Vagina (tissue), 2 donors: ENCODE data around the gene CARHSP1. TPM values are rescaled to one million over a fixed set of nuclear protein-coding genes. Genes with fewer than 3 reads are reported as not detected.
A peak's percentile ranks its signal among the peaks of the same experiment; 100 is the strongest.
"Not testable (repeated sequence)": the region's sequence is repeated elsewhere in the genome, so short reads cannot be mapped to it uniquely, and the experiment has no call there.

ENCODE experiments used
- DNase-seq, 2 donors: peaks; one replicate each; pipeline ENCODE4 v3.0.0-alpha.2; 2017; ENCODE audit errors: extremely low spot score in 2 of 2
- H3K27ac ChIP-seq: fragments of 200-600 bp; sonication (generic); one replicate; pipeline ENCODE4 v1.5.1; 2019
- H3K27me3 ChIP-seq: fragments of 200-600 bp; sonication (generic); one replicate; pipeline ENCODE4 v1.5.1; 2019
- H3K36me3 ChIP-seq, 2 donors: fragments of 200-600 bp; sonication (generic); one replicate each; pipeline ENCODE4 v1.5.1; 2017 to 2019
- H3K4me1 ChIP-seq: fragments of 200-600 bp; sonication (generic); one replicate; pipeline ENCODE4 v1.5.1; 2019
- H3K4me3 ChIP-seq, 2 donors: fragments of 200-600 bp; sonication (generic); 1 replicate in 1 of 2; 2 replicates in 1 of 2; pipeline ENCODE4 v1.5.1; 2016 to 2019
- H3K9me3 ChIP-seq: fragments of 200-600 bp; sonication (generic); one replicate; pipeline ENCODE4 v1.5.1; 2019
- POLR2A ChIP-seq, 2 donors: fragments of 450-650 bp; IDR thresholded peaks; one replicate each; pipeline ENCODE4 v1.6.1; 2017; ENCODE audit warnings: antibody characterized with exemption in 2 of 2, mild to moderate bottlenecking in 2 of 2, moderate library complexity in 2 of 2
- POLR2AphosphoS5 ChIP-seq, 2 donors: sonication (generic); formaldehyde crosslinking; IDR thresholded peaks; one replicate each; pipeline ENCODE4 v1.9.0; 2017; ENCODE audit warnings: antibody characterized with exemption in 2 of 2, mild to moderate bottlenecking in 2 of 2, low read depth in 1 of 2; ENCODE audit not compliant: insufficient read depth in 1 of 2
- intact Hi-C: fragments of 100-400 bp; cut with DNase I; formaldehyde crosslinking; loops from one replicate; pipeline ENCODE4 v1.15.1; 2023
- total RNA-seq: library from RNA; depleted of rRNA; stranded (reverse); fragments of >200 nt; gene quantifications from one replicate; pipeline ENCODE4 v1.2.3, GENCODE V29; 2016
- TF ChIP-seq, protein P1 (sequence below), 3 experiments: fragments of 450-650 bp in 2 of 3; fragments of 200-600 bp in 1 of 3; sonication (generic) in 1 of 3; IDR thresholded peaks; one replicate each; pipeline ENCODE4 v1.5.1; 2017 to 2019; ENCODE audit warnings: antibody characterized with exemption in 3 of 3, mild to moderate bottlenecking in 2 of 3, moderate library complexity in 2 of 3

CARHSP1 gene
- total RNA-seq, 1 donor from 2014 or later, result 125 TPM

DNA sequence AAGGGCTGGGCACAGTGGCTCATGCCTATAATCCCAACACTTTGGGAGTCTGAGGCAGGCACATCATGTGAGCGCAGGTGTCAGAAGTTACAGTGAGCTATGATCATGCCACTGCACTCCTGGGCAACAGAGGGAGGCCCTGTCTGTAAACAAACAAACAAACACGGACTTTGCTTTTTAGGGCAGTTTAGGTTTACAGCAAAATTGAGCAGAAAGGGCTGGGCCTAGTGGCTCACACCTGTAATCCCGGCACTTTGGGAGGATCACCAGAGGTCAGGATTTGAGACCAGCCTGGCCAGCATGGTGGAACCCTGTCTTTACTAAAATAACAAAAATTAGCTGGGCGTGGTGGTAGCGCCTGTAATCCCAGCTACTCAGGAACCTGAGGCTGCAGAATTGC is 3.3 kb upstream of the CARHSP1 start:
- Histone ChIP-seq H3K27ac (no peak overlapping the region), H3K36me3 (no peaks in the 10 kb centered on the region)

DNA sequence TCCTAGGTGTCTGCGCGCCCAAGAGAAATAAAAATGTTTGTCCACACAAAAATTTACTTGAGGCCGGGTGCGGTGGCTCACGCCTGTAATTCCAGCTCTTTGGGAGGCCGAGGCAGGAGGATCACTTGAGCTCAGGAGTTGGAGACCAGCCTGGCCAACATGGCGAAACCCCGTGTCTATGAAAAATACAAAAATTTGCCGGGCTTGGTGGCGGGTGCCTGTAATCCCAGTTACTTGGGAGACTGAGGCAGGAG is 1.1 kb upstream of the CARHSP1 start:
- H3K27ac ChIP-seq, H3K27me3 ChIP-seq, H3K4me3 ChIP-seq, H3K9me3 ChIP-seq, DNase-seq, H3K36me3 ChIP-seq: not testable (repeated sequence)
- intact Hi-C loops, result loop anchor here (2.0 kb wide), 1 partner anchor 73 kb away; the partner anchor contains the start of genes PMM2 and TMEM186
- H3K4me1 ChIP-seq, result peaks cover 38% of the 10 kb centered on the region

More for the DNA sequence above, 3.3 kb upstream of the CARHSP1 start:
- no peak overlapping the region for H3K4me3 ChIP-seq
- H3K9me3 ChIP-seq, result no peaks in the 10 kb centered on the region
- peaks cover 16% of the 10 kb centered on the region for H3K4me1 ChIP-seq
- intact Hi-C loops, result no loop called here
- no peaks in the 10 kb centered on the region for H3K27me3 ChIP-seq
- no peak for DNase-seq
- no peak for TF ChIP-seq POLR2AphosphoS5 (IDR thresholded peaks at IDR 0.05; ENCODE audit: insufficient read depth in 1 of 2, low read depth in 1 of 2)

DNA sequence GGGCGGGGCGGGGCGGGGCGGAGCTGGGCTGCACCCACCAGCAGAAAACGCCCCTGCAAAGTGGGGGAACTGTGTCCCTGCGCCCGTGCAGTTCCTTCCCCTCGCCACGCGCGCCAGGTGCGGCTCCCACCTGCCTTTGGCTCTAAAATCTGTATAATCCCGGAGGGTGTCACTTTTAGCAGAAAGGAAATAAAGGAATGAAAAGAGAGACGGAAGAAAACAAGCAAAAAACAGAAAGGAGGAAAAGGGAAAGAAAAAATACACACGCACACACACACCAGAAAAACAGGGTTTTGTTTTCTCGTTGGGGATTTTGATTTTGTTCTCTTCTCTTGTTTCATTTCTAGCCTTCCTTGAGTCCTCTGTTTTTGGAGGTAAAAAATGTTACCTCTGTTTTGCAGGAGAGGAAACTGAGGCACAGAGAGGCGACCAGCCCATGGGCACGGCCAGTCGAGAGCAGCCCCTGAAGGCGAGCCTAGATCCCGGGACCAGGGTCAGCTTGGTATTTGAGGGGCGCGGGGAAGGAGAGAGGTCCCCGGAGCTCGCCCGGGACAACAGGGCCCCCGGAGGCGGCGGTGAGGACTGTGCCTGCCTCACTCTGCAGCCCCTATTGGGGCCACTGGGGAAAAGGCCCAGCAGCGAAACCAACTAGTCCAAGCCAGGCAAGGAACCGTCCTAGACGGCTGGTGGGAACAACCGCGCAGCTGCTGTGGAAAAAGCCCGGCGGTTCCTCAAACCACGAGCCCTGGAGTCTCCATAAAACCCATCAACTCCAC is 594 bp upstream of the CARHSP1 start:
- no peak for DNase-seq
- H3K27ac ChIP-seq, result peak overlapping the region; percentile 86
- no peaks in the 10 kb centered on the region for H3K27me3 ChIP-seq
- peak overlapping the region; percentile 63 to 64 for H3K4me3 ChIP-seq
- intact Hi-C loops, result loop anchor here (2.0 kb wide), 1 partner anchor 73 kb away; the partner anchor contains the start of genes PMM2 and TMEM186
- no peaks in the 10 kb centered on the region for H3K36me3 ChIP-seq
- TF ChIP-seq, protein P1, sequence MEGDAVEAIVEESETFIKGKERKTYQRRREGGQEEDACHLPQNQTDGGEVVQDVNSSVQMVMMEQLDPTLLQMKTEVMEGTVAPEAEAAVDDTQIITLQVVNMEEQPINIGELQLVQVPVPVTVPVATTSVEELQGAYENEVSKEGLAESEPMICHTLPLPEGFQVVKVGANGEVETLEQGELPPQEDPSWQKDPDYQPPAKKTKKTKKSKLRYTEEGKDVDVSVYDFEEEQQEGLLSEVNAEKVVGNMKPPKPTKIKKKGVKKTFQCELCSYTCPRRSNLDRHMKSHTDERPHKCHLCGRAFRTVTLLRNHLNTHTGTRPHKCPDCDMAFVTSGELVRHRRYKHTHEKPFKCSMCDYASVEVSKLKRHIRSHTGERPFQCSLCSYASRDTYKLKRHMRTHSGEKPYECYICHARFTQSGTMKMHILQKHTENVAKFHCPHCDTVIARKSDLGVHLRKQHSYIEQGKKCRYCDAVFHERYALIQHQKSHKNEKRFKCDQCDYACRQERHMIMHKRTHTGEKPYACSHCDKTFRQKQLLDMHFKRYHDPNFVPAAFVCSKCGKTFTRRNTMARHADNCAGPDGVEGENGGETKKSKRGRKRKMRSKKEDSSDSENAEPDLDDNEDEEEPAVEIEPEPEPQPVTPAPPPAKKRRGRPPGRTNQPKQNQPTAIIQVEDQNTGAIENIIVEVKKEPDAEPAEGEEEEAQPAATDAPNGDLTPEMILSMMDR (IDR thresholded peaks at IDR 0.05), result no peak
- TF ChIP-seq POLR2AphosphoS5 (IDR thresholded peaks at IDR 0.05; ENCODE audit: insufficient read depth in 1 of 2, low read depth in 1 of 2) (no peak), POLR2A (IDR thresholded peaks at IDR 0.05) (no peak)
- H3K9me3 ChIP-seq, result no peaks in the 10 kb centered on the region
- H3K4me1 ChIP-seq, result peaks cover 43% of the 10 kb centered on the region

DNA sequence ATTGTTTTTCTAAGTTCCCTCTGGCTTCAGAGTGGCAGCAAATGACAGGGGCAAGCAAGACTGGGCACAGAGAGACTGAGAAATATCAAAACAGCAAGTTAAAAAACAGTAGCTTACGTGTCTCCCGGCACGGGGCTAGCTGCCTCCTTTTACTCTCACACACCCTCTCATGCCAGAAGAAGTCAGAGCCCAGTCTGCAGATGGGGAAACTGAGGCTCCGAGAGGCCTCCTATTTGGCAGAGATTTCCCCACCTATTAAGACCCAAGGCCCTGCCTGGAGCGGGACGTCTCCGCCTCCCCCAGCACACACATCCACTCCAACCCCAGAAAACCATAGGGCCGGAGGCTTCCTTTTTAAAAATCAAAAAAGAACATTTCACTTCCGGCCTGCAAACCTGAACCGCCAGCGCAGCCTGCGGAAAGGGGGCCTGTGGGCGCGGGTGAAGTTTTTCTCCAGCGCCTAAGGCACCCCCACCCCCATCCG is 832 bp downstream of the CARHSP1 start:
- intact Hi-C loops, result loop anchor here (2.0 kb wide), 1 partner anchor 71 kb away; the partner anchor contains the start of genes PMM2 and TMEM186
- no peak for DNase-seq
- no peaks in the 10 kb centered on the region for H3K27me3 ChIP-seq
- H3K27ac ChIP-seq, result peak overlapping the region; percentile 86
- TF ChIP-seq POLR2A (IDR thresholded peaks at IDR 0.05), result no peak
- TF ChIP-seq, protein P1 (IDR thresholded peaks at IDR 0.05), result no peak
- no peak for TF ChIP-seq POLR2AphosphoS5 (IDR thresholded peaks at IDR 0.05; ENCODE audit: insufficient read depth in 1 of 2, low read depth in 1 of 2)
- no peaks in the 10 kb centered on the region for H3K9me3 ChIP-seq
- H3K36me3 ChIP-seq, result no peaks in the 10 kb centered on the region
- H3K4me3 ChIP-seq, result peak overlapping the region; percentile 63 to 64
- peaks cover 57% of the 10 kb centered on the region for H3K4me1 ChIP-seq

DNA sequence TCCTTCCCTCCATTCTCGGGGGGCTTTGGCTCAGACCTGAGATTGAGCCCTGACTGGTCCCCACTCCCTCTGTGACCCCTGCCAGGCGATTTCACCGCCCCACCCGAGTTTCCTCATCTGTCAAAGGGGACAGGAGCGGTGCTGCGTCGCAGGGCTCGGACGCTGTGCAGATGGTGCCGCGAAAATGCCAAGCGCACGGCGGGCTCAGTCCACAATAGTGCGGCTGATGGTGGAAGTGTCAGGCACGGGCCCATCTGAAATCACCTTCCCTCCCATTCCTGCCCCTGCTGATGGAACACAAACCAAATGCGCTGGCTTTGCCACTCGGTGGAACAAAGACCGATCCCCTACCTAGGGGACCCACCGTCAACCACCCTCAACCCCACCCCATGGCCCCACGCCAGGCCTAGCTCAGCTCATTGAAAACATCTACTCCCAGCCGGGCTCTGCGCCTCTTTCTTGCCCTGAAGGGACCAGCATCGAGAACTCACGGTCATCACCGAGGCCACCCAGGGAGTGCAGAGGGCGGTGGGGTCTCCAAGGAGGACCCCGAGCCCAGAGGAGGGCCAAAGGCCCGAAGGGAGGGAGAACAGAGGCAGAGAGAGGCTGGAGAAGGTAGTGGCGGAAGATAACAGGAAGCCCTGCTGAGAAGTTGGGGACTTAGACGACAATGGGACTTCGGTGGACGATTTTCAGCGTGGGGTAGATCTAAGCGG is 1.4 kb downstream of the CARHSP1 start:
- Histone ChIP-seq H3K36me3 (no peaks in the 10 kb centered on the region), H3K4me1 (peaks cover 63% of the 10 kb centered on the region), H3K27ac (peak overlapping the region; percentile 86), H3K9me3 (no peaks in the 10 kb centered on the region), H3K27me3 (no peaks in the 10 kb centered on the region), H3K4me3 (peak overlapping the region; percentile 63 to 64)
- TF ChIP-seq, protein P1 (IDR thresholded peaks at IDR 0.05), result no peak
- TF ChIP-seq POLR2AphosphoS5 (IDR thresholded peaks at IDR 0.05; ENCODE audit: insufficient read depth in 1 of 2, low read depth in 1 of 2), result peak in 1 of 2 donors; percentile 3
- intact Hi-C loops, result no loop called here
- no peak for DNase-seq

DNA sequence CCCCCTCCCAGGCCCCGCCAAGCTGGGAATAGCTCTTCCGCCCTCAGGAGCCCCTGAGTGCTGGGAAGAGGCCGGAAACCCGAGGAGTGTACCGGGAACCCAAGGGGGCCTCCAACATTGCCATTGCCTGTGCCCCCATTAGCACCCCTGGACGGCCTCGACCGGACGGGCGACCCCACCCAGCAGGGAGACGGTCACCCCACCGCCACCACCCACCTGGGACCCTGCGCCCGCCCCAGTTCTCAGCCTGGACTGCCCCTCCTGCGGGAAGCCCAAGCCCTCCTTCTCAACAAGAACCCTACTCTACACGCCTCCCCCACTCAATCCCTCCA is 2.0 kb downstream of the CARHSP1 start:
- no peaks in the 10 kb centered on the region for H3K9me3 ChIP-seq
- peak overlapping the region; percentile 86 for H3K27ac ChIP-seq
- H3K36me3 ChIP-seq, result no peaks in the 10 kb centered on the region
- intact Hi-C loops, result no loop called here
- no peaks in the 10 kb centered on the region for H3K27me3 ChIP-seq
- peaks cover 69% of the 10 kb centered on the region for H3K4me1 ChIP-seq
- TF ChIP-seq POLR2AphosphoS5 (IDR thresholded peaks at IDR 0.05; ENCODE audit: insufficient read depth in 1 of 2, low read depth in 1 of 2), result no peak
- no peak for TF ChIP-seq POLR2A (IDR thresholded peaks at IDR 0.05)
- TF ChIP-seq, protein P1 (IDR thresholded peaks at IDR 0.05), result no peak
- DNase-seq, result no peak
- peak overlapping the region; percentile 63 to 64 for H3K4me3 ChIP-seq
